Heart left ventricle (tissue), 13 donors: Measurements from ENCODE around the gene EPYC.

Source experiments
- CTCF ChIP-seq, 12 donors: fragments of 200-600 bp; sonication (generic) in 4 of 12; IDR thresholded peaks; one replicate each; pipeline versions ENCODE4 v1.5.0 to v1.8.0; 2018 to 2022; ENCODE audit warnings: antibody characterized with exemption in 12 of 12, mild to moderate bottlenecking in 5 of 12
- POLR2A ChIP-seq, 2 donors: fragments of 450-650 bp; IDR thresholded peaks; one replicate each; pipeline ENCODE4 v1.6.1; 2017; ENCODE audit warnings: antibody characterized with exemption in 2 of 2, mild to moderate bottlenecking in 2 of 2, moderate library complexity in 2 of 2
- donor health status: ischemic (EF 13 %, LVEDD 7.1; RV severe dilation, severe dysfunction).
- donor health status: DM: no; HTN: yes; CAD: no.
- donor health status: DM: no; HTN: no; CAD: no.
- donor health status: ischemic (EF 25% LVEDD 6.9; RV normal size, moderate dysfunction).
- donor health status: ischemic (EF 25% LVEDD 5.7; RV mildly dilated, moderate dysfunction).
- donor health status: ischemic (EF 35%, LVEDD 5.7; RV mildly dilated, moderate dysfunction).
- donor health status: nonischemic (EF 11% LVEDD 7.7; RV severe dilation, severe dysfunction).
- donor health status: DM: yes; HTN: yes; CAD: no.
- donor health status: PGD.
- donor health status: ischemic (EF 29% LVEDD 5.4; RV normal size, mild dysfunction).
- donor health status: nonischemic (EF 23%, LVEDD 6.1; RV moderate dilation, normal function).

- no peak for TF ChIP-seq POLR2A (IDR thresholded peaks at IDR 0.05)
- TF ChIP-seq CTCF (IDR thresholded peaks at IDR 0.05): no peak
These were observed 15.1 kb downstream of the EPYC start for GRCh38 chr12:90989686-90990111.
